Measurements from ENCODE around the gene SMIM13.

SMIM13 gene

GRCh38 chr6:11161031-11161956 lies 67.7 kb downstream of the SMIM13 start:
- DNase-seq, result peak; percentile 58

- DNase-seq, result no peak
These were observed 68.6 kb downstream of the SMIM13 start for GRCh38 chr6:11162262-11162661.

- DNase-seq, result no peak
These were observed 70.3 kb downstream of the SMIM13 start for GRCh38 chr6:11163932-11164331.

GRCh38 chr6:11164717-11165646 lies 71.3 kb downstream of the SMIM13 start:
- no peak for DNase-seq

- DNase-seq, result no peak
These were observed 73.3 kb downstream of the SMIM13 start for GRCh38 chr6:11166948-11167347.

GRCh38 chr6:11168091-11168635 lies 74.5 kb downstream of the SMIM13 start:
- peak; percentile 11 for DNase-seq

GRCh38 chr6:11171952-11172351 lies 78.3 kb downstream of the SMIM13 start:
- DNase-seq, result no peak

- peak; percentile 41 for DNase-seq
These were observed 79.1 kb downstream of the SMIM13 start for GRCh38 chr6:11172501-11173327.

GRCh38 chr6:11174242-11174611 lies 80.6 kb downstream of the SMIM13 start:
- no peak for DNase-seq

- no peak for DNase-seq
These were observed 83.6 kb downstream of the SMIM13 start for GRCh38 chr6:11177271-11177670.

GRCh38 chr6:11179088-11179418 lies 85.4 kb downstream of the SMIM13 start:
- no peak for DNase-seq

- peak; percentile 67 for DNase-seq
These were observed 86.0 kb downstream of the SMIM13 start for GRCh38 chr6:11179419-11180202.

GRCh38 chr6:11181478-11182136 lies 88.0 kb downstream of the SMIM13 start:
- DNase-seq, result no peak

- no peak for DNase-seq
These were observed 90.2 kb downstream of the SMIM13 start for GRCh38 chr6:11183761-11184362.

GRCh38 chr6:11185204-11185842 lies 91.7 kb downstream of the SMIM13 start:
- no peak for DNase-seq

- no peak for DNase-seq
These were observed 93.7 kb downstream of the SMIM13 start for GRCh38 chr6:11187301-11187700.
